Measurements from ENCODE around the gene GIGYF1. TPM values are rescaled to one million over a fixed set of nuclear protein-coding genes. Genes with fewer than 3 reads are reported as not detected.

Gene GIGYF1
- total and polyA plus RNA-seq, 2 of the 4 experiments (the other 2 are of a cell fraction), result 3.0 to 10.7 TPM

GRCh38 chr7:100655908-100656674 lies 38.0 kb downstream of the GIGYF1 start, which contains the start of gene ACTL6B:
ACTL6B (minus strand) TSS chr7:100656448; CDS start chr7:100656354, 94 bp downstream.
- in situ Hi-C loops (cut with MboI; ENCODE audit: low sequenced_read_pairs) (no loop called here), intact Hi-C loops (cut with micrococcal nuclease) (no loop called here), dilution Hi-C loops (cut with HindIII; ENCODE audit: low sequenced_read_pairs, unreplicated experiment) (no loop called here)
- WGBS, 2 experiments (ENCODE audit: extremely low coverage in 2 of 2, insufficient read length in 1 of 2), result 11% methylated on average over 47 of the region's 63 CpGs; no CpG with 5 or more reads in 1 of the 2 experiments
- Histone ChIP-seq H4K20me1 (ENCODE audit: insufficient read depth, low read length) (no peaks in the 10 kb centered on the region), H3K56ac (ENCODE audit: extremely low read depth, insufficient read depth, low read length) (no peak within 1 kb of the TSS), H2BK5ac (ENCODE audit: low read depth, low read length, poor library complexity, severe bottlenecking) (no peak within 1 kb of the TSS), H4K8ac (ENCODE audit: low read depth in 2 of 2, low read length in 2 of 2) (no peak within 1 kb of the TSS), H3K9ac (ENCODE audit: low read depth, low read length) (no peak within 1 kb of the TSS), H3K79me1 (ENCODE audit: low read depth in 1 of 2, low read length in 2 of 2) (no peaks in the 10 kb centered on the region), H3K36me3 (ENCODE audit: control insufficient read depth, insufficient read depth, low read length) (no peaks in the 10 kb centered on the region), H2BK15ac (ENCODE audit: low read depth, low read length) (no peak within 1 kb of the TSS), H2BK120ac (ENCODE audit: low read depth, low read length) (no peak within 1 kb of the TSS), H2BK20ac (ENCODE audit: low read depth, low read length) (no peak within 1 kb of the TSS), H2AK5ac (ENCODE audit: low read depth, low read length) (no peak within 1 kb of the TSS), H2AFZ (replicated peaks; ENCODE audit: low read length, poor library complexity) (peak within 1 kb of the TSS; percentile 71), H3K4me1 (ENCODE audit: control insufficient read depth, insufficient read depth, low read length) (no peaks in the 10 kb centered on the region), H3K14ac (replicated peaks; ENCODE audit: low read depth, low read length) (no peak within 1 kb of the TSS), H3K27ac (ENCODE audit: insufficient read depth, low read length) (no peak within 1 kb of the TSS), H3K18ac (ENCODE audit: low read depth, low read length) (no peak within 1 kb of the TSS), H3K4ac (ENCODE audit: low read depth, low read length) (no peak within 1 kb of the TSS), H4K5ac (ENCODE audit: low read depth, low read length) (no peak within 1 kb of the TSS), H3K9me1 (ENCODE audit: insufficient read depth, low read length) (no peaks in the 10 kb centered on the region), H3K4me2 (ENCODE audit: low read depth, low read length) (peak within 1 kb of the TSS; percentile 71), H3K23ac (ENCODE audit: low read depth, low read length) (no peak within 1 kb of the TSS), H4K91ac (ENCODE audit: insufficient read depth, low read depth, low read length) (no peak within 1 kb of the TSS), H2AK9ac (replicated peaks; ENCODE audit: low read depth, low read length, poor library complexity) (no peak within 1 kb of the TSS), H3K27me3 (ENCODE audit: control insufficient read depth, insufficient read depth, low read length) (peaks cover 27% of the 10 kb centered on the region), H3K4me3 (ENCODE audit: insufficient read depth, low read depth, low read length) (no peak within 1 kb of the TSS), H3K9me3 (ENCODE audit: control insufficient read depth, insufficient read depth, low read length) (peaks cover 2% of the 10 kb centered on the region; the same call in 1 of the 2 replicates)
- TF ChIP-seq RCOR1 (IDR thresholded peaks at IDR 0.05; ENCODE audit: insufficient replicate concordance, low read length) (no peak), POLR2A (IDR thresholded peaks at IDR 0.05; ENCODE audit: low read depth, low read length) (no peak), MXI1 (IDR thresholded peaks at IDR 0.05; ENCODE audit: borderline replicate concordance, low read depth, low read length) (no peak), ELK1 (IDR thresholded peaks at IDR 0.05; ENCODE audit: borderline replicate concordance, low read depth, low read length) (no peak), MAFK (IDR thresholded peaks at IDR 0.05; ENCODE audit: low read depth, low read length) (no peak), RFX5 (IDR thresholded peaks at IDR 0.05; ENCODE audit: low read depth, low read length) (no peak), RAD21 (IDR thresholded peaks at IDR 0.05; ENCODE audit: low read length) (no peak), NFE2L2 (IDR thresholded peaks at IDR 0.05; ENCODE audit: low read depth, low read length) (no peak), BHLHE40 (IDR thresholded peaks at IDR 0.05; ENCODE audit: low read depth, low read length) (no peak), CEBPB (IDR thresholded peaks at IDR 0.05; ENCODE audit: low read depth, low read length) (no peak), USF2 (IDR thresholded peaks at IDR 0.05; ENCODE audit: low read depth, low read length) (no peak), CTCF (conservative IDR thresholded peaks at IDR 0.05; ENCODE audit: low read depth, low read length) (no peak), MAZ (IDR thresholded peaks at IDR 0.05; ENCODE audit: borderline replicate concordance, low read depth, low read length) (no peak), FOS (IDR thresholded peaks at IDR 0.05; ENCODE audit: low read depth, low read length) (no peak), CHD1 (IDR thresholded peaks at IDR 0.05; ENCODE audit: low read depth, low read length) (no peak), SMC3 (IDR thresholded peaks at IDR 0.05; ENCODE audit: low read depth, low read length) (no peak)
- BruUV-seq (replicated peaks), result no TSS peak
- DNase-seq, result peak; percentile 18
- ChIA-PET POLR2A (ENCODE audit: unreplicated experiment) (no interaction called here), CTCF (no interaction called here)
- ATAC-seq (ENCODE audit: low read depth), result peak; percentile 98

Data from IMR-90 (cell line).